GM21381 (cell line): ENCODE results near the gene TBC1D14.

Source experiments
- ATAC-seq: cut with Tn5 transposase; IDR thresholded peaks from one replicate; pipeline ENCODE4 v1.9.1; 2021; ENCODE audit warnings: mild to moderate bottlenecking, moderate library complexity; ENCODE audit not compliant: unreplicated experiment

The TBC1D14 gene

DNA sequence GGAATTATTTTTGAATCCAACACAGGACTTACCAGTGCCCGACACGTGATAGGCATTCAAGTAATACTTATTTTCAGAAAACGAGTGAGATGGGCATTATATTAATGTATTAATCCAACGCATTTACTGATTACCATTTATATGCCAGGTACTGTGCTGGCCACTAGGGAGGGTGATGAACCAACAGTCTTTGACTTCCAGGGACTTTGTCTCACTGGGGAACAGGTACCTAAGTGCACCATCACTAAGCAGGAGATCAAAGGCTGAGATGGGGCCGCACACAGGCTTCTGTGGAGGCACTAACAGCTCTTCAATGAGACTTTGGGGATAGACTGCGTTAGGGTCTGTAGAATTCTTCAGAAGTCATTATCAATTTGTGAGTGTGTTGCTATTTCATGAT, 127.8 kb downstream of the TBC1D14 start:
- ATAC-seq, result no peak

DNA sequence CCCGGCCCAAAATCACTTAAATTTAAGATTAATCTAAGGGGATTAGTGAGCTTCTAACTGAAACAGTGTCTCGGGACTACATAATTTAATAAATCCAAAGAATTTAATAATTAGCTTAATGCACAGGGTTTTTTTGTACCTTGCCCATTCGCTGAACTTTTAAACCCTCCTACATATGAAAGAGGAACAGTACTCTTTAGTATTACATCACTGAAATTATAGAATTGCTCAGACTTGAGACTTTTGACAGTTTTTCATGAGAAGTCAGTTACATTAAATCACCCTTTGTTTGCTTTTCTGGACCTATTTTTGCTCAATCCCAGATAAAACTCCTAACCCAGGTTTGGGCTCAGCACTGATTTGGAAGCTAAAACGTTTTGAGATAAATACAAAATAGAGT, 131.1 kb downstream of the TBC1D14 start:
- ATAC-seq, result no peak

DNA sequence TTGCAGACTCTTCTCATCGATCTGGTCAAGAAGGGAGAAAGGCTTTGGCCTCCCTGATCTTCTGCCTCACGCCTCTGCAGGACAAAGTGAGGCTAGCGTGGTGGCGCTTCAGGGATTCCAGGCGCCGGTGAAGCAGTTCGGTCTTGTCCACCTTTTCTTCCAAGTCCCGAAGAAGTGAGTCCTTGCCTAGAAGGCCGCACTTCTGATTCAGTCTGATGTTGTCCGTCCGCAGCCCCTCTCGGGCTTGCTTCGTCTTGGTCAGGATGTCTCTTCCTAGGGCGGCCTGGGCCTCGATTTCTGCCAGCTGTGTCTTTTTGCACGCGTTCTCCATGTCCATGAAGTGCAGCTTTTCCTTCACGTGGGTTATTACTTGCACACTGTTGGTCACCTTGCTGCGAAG, 131.6 kb downstream of the TBC1D14 start:
- no peak for ATAC-seq

DNA sequence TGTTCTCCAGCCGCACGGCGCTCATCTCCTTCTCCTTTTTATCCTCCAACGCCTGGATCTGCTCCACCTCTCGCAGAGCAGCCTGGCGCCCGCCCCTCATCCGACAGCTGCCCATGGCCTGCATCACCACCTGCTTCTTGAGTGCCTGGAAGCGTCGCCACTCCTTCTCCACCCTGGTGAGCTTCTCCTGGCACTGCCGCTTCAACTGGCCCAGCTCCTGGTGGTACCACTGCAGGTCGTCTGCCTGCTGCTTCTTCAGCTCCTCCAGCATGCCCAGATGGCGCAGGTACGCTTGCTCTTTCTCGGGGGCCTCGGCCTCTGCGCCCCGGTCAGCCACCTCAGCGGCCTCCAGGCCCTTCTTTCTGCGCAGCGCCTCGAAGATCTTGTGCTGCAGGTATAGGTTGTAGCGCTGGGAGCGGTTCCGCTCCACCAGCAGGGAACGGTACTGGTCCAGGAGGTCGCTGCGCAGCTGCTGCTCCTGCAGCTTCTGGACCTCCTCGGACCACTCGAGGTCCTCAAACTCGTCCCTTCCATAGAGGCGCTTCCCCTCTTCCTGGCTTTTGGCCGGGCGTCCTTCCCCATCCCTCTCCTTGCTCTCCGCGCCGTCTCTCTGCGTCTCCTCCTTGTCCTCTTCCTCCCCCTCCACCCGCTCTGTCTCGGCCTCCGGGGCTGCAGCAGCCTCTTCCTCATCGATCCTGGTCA, 132.3 kb downstream of the TBC1D14 start:
- no peak for ATAC-seq

DNA sequence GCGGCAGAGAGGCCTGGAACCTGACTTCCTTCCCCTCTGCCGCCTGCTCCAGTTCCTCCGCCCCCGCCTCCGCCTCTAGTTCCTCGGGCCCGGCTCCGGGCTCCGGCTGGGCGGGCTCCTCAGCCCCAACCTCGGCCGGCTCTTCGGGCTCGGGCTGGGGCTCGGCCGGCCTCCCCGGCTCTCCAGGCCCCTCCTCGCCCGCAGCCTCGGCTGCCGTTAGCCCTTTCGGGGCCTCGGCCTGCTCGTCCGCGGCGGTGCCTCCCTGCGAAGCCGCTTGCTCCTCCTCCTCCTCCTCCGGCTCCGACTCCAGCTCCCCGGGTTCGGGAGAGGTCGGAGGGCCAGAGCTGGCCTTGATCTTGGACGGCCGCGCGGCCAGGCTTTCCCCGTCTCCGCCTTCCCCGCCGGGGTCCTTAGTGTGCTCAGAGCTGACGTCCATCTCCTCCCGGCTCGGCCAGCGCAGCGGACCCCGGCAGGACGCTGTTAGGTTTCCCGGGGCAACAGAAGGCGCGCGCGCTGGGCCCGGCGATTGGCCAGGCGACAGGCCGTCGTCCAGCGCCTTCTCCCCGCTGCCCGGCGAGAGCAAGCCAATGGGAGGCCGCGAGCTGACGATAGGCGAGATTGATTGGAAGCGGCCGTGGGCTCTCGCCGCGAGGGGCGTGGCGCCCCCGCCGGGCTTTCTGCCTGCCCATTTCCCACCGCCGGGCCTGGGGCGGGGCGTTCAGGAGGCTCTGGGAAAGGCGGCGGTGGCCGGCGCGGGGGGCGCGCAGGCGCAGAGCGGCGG, 133.1 kb downstream of the TBC1D14 start:
- peak; percentile 70 for ATAC-seq

DNA sequence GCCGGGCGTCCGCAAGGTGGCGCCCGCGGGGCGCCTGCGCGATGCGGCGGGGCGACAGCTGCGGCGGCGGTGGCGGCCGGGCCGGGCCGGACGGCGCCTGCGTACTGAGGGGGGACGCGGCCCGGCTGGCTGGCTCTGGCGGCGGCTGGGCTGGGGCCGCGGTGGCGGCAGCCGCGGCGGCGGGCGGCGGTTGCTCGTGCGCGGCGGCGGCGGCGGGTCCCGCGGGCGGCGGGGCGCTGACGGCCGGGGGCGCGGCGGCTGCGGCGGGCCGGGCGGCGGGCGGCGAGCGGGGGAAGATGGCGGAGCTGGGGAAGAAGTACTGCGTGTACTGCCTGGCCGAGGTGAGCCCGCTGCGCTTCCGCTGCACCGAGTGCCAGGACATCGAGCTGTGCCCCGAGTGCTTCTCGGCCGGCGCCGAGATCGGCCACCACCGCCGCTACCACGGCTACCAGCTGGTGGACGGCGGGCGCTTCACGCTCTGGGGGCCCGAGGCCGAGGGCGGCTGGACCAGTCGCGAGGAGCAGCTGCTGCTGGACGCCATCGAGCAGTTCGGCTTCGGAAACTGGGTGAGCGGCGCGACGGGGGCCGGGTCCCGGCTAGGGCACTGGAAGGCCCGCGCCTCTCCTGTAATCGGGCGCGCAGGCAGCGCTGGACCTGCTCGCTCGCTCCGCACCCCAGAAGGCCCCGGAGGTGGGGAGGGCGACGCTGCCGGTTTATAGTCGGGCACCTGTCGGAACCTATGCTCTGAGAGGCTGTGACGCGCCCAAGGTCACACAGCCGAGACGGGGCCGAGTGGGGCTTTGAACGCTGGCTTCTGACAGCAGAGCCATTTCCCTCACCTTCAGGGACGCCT, 133.9 kb downstream of the TBC1D14 start, which contains the start of gene TADA2B:
Gene TADA2B, plus strand, starts transcription at position 89 of the 853 bp plus-strand sequence. Its CDS starts 208 bp downstream, at position 297.
- peak; percentile 15 for ATAC-seq

DNA sequence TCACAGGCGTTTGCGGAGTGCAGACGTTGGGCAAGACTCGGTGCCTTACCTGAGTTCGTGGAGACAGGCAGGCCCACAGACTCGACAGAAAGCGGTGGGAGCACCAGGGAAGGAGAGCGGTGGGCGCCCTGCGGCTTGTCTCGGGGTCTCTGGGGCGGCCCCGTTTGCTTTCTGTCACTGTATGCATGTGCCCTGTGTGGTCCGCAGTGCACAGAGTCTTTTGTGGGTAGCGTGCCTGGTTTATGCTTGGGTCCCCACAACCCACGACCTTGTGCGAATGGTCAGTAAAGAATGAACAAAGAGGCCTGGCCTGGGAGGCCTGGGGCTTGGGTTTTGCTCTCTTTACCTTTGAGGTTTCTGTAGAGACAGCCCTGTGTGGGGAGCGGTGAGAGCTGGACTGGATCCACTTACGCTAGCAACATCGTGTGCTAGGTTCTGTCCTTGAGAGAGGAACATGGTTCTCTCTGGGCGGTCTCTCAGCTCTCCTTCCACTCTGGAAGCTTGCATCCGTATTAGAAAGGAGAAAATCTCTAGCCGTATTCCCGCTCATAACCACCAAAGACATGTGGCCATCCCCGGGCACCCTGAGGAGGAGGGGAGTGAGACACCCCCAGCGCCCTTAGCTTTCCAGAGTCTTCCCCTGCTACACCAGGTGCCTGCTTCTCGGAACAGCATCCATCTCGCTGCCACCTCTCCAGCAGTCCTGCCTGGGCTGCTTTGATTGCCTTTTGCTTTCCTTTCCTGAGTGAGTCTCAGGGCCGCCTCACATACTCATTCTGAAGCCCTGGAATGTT, 134.7 kb downstream of the TBC1D14 start:
- ATAC-seq, result no peak

DNA sequence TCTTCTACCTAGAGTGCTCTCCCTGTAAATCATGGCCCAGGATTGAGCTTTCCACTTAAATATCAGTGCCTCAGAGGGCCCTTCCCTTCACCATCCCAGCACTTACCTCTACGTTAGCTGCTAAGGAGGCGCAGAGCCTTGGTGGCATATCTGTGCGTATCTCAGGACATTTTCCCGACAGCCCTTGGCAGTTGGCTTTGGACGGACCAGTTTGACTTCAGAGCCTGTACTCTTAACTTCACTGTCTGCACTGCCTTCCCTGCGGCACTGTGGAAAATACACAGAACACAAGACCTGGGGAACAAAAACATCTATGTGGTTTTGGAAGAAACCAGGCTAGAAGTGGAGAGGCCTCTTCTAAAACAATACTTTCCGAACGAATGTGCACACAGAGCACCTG, 135.9 kb downstream of the TBC1D14 start:
- no peak for ATAC-seq

DNA sequence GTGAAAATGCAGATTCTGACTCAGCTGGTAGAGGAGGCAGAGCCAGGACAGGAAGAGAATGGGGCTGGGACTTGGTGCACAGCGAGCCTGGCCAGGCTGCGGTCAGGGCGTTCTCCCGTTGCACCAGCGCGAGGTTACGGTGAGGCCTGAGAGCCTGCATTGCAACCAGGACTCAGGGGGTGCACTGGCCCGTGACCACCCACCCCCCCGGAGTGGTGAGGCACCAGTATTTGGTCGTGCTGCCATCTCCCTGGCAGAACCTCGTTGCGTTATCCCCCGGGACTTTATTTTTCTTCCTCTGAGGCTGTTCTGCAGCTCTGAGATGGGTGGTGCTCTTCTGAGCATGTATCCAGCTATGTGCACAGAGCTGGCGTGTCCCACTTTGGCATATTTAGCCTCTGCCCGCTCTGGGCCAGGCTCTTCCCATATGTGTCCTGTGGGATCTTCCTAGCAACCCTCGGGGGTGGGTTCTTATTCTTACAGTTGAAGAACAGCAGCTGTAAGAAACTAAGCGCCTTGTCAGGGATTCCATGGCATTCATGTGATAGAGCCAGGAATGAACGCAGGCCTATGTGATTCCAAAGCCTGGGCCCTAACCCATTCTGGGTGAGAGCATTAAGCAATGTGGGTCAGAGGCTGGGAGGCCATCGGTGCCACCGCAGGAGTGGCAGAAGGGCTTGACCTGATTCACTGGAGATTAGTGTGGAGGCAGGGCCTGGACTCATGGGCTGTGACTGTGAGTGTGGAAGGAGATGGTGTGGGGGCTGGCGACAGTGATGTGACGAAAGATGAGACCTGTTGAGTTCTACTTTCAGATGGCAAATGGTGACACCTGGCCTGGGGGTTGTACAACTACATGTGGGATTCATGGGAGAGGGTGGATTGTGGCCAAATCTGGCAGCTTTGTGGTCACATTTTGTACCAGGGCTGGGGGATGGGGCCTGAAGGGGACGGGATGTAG, 136.6 kb downstream of the TBC1D14 start:
- peak; percentile 26 for ATAC-seq

DNA sequence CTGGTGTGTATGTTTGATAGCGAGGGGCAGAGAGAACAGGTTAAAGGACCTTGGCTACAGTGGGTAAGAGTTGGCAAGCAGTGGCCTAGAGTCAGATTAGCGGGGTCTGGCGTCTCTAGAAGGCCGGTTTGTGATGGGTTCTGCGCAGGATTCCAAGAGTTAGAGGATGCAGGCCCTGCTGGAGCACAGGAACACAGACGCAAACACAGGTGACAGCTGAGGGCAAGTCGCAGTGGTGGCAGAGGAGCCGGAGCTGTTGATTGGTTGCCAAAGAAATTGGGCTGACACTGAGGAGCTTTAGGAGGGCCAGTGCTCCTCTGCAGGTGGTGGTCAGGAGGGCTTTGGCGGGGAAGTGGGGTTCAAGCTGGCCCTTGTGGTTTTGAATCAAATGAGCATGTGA, 137.3 kb downstream of the TBC1D14 start:
- no peak for ATAC-seq

DNA sequence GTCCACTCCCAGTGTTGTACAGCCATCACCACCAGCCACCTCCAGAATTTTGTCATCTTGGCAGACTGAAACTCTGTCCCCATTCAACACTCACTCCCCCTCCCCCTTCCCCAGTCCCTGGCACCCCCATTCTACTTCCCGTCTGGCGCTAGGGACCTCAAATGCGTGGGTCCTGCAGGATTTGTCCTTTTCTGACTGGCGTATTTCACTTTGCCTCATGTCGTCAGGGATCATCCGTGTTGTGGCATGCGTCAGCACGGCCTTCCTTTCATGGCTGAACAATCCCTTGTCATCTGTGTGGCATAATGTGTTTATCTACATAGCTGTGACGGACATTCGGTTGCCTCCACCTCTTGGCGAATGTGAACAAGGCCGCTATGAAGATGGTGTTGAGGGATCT, 139.0 kb downstream of the TBC1D14 start:
- no peak for ATAC-seq

DNA sequence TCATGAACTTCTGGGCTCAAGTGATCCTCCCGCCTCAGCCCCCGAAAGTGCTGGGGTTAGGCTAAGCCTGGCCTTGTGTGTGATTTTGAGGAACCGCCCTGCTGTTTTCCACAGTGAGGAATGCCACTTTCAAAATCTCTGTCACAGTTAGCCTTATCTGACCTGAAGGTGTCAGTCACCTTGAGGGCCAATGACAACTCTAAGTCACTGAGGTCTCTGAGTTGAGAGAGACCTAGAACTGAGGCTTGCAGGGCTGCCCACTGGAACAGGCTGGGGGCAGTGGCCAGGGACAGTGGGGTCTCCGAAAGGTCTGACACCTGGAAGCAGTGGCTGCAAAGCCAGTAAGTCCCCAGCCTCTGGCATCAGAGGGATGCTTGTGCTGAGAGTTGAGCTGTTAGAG, 139.7 kb downstream of the TBC1D14 start:
- no peak for ATAC-seq

DNA sequence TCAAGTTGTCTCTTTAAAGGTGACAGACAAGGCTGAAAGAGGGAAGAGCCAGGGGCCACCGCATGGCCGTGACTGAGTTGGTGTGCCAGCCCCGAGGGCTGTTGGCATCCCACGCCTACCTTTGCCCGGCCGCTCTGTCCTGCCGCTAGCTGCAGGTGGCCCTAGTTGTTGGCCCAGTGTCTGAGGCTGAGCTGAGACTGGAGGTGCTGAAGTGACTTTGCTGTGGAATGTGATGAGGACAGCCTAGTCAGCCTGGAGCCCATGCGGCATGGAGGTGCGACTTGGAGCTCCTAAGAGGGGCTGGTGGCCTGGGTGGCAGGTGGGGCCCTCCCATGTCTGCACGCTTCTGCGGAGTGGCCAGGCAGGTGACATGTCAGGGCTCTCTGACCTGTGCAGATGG, 140.1 kb downstream of the TBC1D14 start:
- no peak for ATAC-seq

DNA sequence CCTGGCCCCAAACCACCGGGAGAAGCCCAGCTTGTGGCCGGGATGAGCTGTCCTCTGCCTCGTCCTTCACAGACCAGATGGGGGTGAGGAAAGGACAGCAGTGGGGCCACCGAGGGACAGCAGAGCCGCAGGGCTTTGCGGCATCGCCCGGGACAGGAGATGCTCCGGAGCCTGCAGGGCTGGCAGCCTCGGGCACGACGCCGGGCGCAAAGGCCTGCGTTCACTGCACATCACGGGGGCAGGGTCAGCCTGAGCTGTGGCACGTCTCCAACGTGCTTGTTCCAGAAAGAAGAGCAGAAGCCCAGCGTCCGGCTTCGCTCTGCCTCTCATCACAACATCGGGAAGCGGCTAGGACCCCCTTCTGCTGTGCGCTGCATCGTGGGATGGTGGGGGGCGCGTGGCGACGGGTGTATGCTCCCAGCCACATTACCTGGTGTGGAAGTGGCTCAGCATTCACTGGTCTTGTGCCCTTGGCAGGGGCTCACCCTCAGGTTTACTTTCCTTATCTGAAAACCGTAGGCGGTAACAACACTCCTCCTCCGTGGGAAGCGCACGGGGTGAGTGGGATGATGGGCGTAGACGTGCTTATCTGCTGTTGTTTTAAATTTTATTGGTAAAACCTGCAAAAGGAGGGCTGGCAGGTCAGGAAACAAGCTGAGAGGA, 141.0 kb downstream of the TBC1D14 start:
- no peak for ATAC-seq

DNA sequence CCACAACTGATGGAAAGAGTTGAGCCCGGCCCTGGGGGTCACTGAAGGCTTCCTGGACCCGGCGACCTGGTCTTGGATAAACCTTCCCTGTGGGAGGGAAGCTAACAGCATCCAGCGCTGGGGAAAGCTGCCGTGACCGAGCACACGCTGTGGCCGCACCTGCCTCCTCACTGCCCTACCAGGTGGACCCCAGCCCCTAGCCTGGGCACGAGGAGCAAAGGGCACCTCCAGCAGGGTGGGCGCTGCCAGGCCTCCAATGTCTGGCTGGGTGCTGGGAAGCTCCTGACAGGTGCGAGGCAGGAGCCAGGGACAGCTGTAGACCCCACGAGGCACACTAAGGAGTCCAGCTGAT, 141.5 kb downstream of the TBC1D14 start:
- ATAC-seq, result no peak

DNA sequence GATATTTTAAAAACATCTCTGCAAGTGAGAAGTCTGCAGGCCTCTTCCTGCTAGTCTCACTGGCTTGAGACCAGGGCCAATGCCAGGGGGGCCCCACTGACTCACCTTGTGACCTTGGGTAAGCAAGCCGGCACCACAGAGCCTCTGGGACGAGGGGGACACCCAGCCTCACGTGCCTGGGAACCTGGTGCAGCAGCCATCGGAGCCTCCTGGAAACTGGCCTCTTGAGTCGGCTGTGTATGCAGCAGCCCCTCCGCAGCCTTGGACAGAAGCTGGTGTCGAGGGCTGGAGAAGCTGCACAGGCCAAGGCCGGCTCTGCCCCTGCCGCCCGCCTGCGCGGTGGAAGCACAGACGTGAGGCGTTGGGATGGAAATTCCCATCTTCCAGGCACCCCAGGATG, 142.3 kb downstream of the TBC1D14 start:
- no peak for ATAC-seq

DNA sequence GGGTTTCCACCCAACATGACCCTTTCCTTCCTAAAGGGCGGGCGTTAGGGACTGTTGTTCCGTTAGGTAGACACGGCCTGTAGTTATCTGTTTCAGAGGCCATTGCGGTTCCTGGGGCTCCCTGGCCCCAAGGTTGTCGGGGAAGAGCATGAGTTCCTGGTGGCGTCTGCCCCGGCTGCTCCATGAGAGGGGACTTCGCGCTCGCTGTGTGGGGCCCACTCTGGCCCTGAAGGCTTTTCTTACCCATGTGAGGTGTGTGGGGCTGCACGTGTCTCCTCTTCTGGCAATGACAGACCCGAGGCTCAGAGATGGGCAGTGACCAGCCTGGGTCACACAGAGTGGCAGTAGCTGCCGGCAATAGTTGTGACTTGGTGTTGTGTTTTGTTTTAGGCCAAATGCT, 142.7 kb downstream of the TBC1D14 start:
- ATAC-seq, result no peak

DNA sequence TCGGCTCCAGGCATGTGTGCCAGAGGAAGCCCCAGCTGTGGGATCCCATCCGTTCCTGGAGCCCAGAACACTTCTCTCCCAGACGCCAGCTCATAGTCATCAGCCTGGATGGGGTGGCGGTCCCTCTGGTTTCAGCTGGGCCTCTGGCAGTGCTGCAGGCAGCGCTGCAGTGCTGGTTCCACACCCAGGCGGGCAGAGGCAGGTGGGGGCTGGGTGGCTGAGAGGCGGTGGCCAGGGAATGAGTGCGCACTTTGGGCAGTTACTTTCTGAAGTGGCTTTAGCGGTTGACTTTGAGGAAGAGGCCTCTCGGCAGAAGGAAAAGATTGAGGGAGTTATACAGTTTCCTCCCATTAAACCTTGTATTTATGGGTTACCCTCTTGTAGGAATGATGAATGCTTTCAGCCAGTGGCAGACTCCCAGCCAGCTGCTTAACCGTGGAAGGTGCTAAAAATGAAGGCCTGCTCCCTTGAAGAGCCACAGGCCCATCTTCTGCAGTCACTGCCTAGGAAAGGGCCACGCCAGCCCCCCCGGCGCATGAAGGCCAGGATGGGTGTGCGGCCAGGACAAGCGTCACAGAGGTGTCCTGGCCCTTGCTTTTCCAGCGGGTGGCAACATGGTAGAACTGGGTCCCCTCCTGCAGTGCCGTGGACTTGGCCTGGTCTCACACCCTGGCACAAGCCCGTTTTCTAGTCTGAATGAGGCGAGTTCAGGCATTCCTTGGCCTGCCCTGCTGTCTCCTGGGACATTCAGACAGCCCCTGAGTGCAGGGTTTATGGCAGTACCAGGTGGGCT, 143.5 kb downstream of the TBC1D14 start:
- no peak for ATAC-seq
